ENCODE measurements around the gene MTG2. TPM values are rescaled to one million over a fixed set of nuclear protein-coding genes. Genes with fewer than 3 reads are reported as not detected.

The MTG2 gene
- total RNA-seq, 1 experiment from 2014 or later: 33.9 TPM

DNA sequence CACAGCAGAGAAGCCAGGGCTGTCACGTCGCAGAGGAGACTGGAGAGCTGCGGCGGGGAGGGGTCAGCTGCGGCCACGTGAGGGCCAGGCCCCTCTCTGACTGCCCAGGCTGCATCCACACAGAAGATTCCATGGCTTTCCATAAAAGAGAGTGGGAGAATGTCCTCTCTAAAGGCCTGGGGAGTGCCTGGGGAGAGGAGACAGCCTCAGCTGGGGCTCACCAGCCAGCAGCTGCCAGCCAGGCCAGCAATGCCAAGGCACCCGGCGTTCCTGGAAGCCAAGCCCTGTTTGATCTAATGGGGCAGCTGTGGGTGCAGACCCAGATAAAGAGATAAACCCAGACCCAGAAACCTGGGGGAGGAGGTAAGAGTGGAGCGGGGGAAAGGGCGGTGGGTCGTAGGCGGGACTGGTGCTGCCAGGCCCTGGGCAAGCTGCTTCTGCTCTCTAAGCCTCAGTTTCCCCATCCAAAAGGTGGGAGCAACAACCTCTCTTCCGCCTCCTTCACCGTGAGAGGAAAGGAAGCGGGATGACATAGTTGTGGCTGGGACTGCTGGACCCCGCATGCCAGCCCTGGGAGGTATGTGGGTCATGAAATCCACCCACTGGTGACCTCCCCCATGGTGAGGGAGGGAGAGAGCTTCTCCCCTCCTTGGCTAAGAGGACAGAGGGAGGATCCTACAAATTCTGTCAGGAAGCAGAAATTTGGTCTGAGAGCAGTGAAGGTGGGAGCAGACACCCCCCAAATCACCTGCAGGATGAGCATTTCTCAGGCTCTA, 52.4 kb downstream of the MTG2 start:
- Histone ChIP-seq H3K4me3 (ENCODE audit: low read length) (no peak overlapping the region), H3K9me3 (ENCODE audit: low read length) (no peaks in the 10 kb centered on the region), H3K27me3 (ENCODE audit: low read length) (no peaks in the 10 kb centered on the region), H3K79me2 (ENCODE audit: low read length) (peaks cover 16% of the 10 kb centered on the region), H3K27ac (ENCODE audit: low read length) (no peak overlapping the region), H3K9me2 (replicated peaks; ENCODE audit: low read length) (no peaks in the 10 kb centered on the region), H3K4me1 (ENCODE audit: insufficient read depth, low read length) (peaks cover 23% of the 10 kb centered on the region), H4K20me1 (ENCODE audit: low read length) (0 out of 2 replicates have a peak, but pooled peaks cover 2% of the 10 kb centered on the region), H3F3A (ENCODE audit: low read length, unreplicated experiment) (no peaks in the 10 kb centered on the region), H2AFZ (ENCODE audit: low read length) (no peak overlapping the region), H3K9ac (ENCODE audit: low read length) (no peak overlapping the region), H3K4me2 (ENCODE audit: low read length) (no peak overlapping the region), H3K36me3 (ENCODE audit: low read depth, low read length) (no peaks in the 10 kb centered on the region)
- TF ChIP-seq EZH2phosphoT487 (IDR thresholded peaks at IDR 0.05; ENCODE audit: borderline replicate concordance, low read length): no peak
- no peak for TF ChIP-seq EZH2 (IDR thresholded peaks at IDR 0.05; ENCODE audit: low read length, unreplicated experiment)
- TF ChIP-seq, protein P1, sequence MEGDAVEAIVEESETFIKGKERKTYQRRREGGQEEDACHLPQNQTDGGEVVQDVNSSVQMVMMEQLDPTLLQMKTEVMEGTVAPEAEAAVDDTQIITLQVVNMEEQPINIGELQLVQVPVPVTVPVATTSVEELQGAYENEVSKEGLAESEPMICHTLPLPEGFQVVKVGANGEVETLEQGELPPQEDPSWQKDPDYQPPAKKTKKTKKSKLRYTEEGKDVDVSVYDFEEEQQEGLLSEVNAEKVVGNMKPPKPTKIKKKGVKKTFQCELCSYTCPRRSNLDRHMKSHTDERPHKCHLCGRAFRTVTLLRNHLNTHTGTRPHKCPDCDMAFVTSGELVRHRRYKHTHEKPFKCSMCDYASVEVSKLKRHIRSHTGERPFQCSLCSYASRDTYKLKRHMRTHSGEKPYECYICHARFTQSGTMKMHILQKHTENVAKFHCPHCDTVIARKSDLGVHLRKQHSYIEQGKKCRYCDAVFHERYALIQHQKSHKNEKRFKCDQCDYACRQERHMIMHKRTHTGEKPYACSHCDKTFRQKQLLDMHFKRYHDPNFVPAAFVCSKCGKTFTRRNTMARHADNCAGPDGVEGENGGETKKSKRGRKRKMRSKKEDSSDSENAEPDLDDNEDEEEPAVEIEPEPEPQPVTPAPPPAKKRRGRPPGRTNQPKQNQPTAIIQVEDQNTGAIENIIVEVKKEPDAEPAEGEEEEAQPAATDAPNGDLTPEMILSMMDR (conservative IDR thresholded peaks at IDR 0.05; ENCODE audit: low read depth, low read length): no peak
- intact Hi-C loops (cut with micrococcal nuclease): no loop called here
- BruUV-seq (replicated peaks): no TSS peak
- POLR2A ChIA-PET (ENCODE audit: unreplicated experiment): no interaction called here
- ATAC-seq: no peak
- no peak for DNase-seq
- CTCF ChIA-PET: no interaction called here

DNA sequence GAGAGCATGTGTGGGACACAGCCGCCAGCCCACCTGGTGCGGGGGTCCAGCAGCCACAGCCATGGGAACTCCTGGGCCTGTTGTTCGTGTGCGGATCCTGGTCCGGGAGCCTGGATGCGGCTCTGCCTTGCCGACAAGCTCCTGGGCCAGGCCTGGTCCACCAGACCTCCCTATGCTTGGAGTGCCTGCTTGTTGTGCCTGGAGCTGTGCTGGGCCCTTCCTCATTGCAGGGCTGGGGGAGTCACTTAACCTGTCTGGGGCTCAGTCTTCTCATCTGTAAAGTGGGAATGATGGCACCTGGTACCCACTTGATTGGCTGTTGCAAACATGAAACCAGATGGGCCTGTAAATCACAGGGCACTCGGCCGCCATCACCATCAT, 52.9 kb downstream of the MTG2 start:
- Histone ChIP-seq H3K4me3 (ENCODE audit: low read length) (no peak overlapping the region), H3K4me1 (ENCODE audit: insufficient read depth, low read length) (peaks cover 29% of the 10 kb centered on the region), H3K27me3 (ENCODE audit: low read length) (no peaks in the 10 kb centered on the region), H3F3A (ENCODE audit: low read length, unreplicated experiment) (no peaks in the 10 kb centered on the region), H3K27ac (ENCODE audit: low read length) (no peak overlapping the region), H3K4me2 (ENCODE audit: low read length) (no peak overlapping the region), H2AFZ (ENCODE audit: low read length) (no peak overlapping the region), H3K9me2 (replicated peaks; ENCODE audit: low read length) (no peaks in the 10 kb centered on the region), H3K79me2 (ENCODE audit: low read length) (peaks cover 22% of the 10 kb centered on the region), H4K20me1 (ENCODE audit: low read length) (peaks cover 8% of the 10 kb centered on the region; the same call in 1 of the 2 replicates), H3K9me3 (ENCODE audit: low read length) (no peaks in the 10 kb centered on the region), H3K36me3 (ENCODE audit: low read depth, low read length) (no peaks in the 10 kb centered on the region), H3K9ac (ENCODE audit: low read length) (no peak overlapping the region)
- no peak for DNase-seq
- ChIA-PET POLR2A (ENCODE audit: unreplicated experiment) (no interaction called here), CTCF (no interaction called here)
- intact Hi-C loops (cut with micrococcal nuclease): no loop called here
- no TSS peak for BruUV-seq (replicated peaks)
- TF ChIP-seq EZH2 (IDR thresholded peaks at IDR 0.05; ENCODE audit: low read length, unreplicated experiment): no peak
- no peak for ATAC-seq

DNA sequence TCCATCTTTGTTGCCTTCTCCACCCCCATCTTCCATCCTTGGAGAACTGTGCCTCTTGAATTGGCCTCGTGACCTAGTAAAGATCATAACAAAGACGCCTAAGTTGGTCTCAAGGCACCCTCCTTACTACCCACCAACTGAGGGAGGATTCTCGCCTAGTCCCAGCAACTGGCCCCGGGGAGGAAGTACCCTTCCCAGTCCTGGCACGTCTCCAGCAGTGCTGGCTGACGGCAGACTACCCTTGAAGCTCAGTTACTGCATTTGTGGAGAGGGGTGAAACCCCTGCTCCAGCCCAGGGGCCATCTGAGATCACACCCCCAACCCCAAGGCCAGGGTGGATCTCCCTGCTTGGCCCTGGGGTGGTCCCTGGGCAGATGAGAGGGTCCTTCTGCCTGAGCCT, 53.4 kb downstream of the MTG2 start:
- intact Hi-C loops (cut with micrococcal nuclease): no loop called here
- no peak overlapping the region for H3K4me2 ChIP-seq (ENCODE audit: low read length)
- DNase-seq (no peak), ATAC-seq (no peak)
- no peak overlapping the region for H2AFZ ChIP-seq (ENCODE audit: low read length)
- no TSS peak for BruUV-seq (replicated peaks)
- POLR2A ChIA-PET (ENCODE audit: unreplicated experiment): no interaction called here
- H3K9me2 ChIP-seq (replicated peaks; ENCODE audit: low read length): no peaks in the 10 kb centered on the region
- H3K27me3 ChIP-seq (ENCODE audit: low read length): no peaks in the 10 kb centered on the region
- no peak overlapping the region for H3K4me3 ChIP-seq (ENCODE audit: low read length)
- H3K36me3 ChIP-seq (ENCODE audit: low read depth, low read length): no peaks in the 10 kb centered on the region
- H3F3A ChIP-seq (ENCODE audit: low read length, unreplicated experiment): no peaks in the 10 kb centered on the region
- CTCF ChIA-PET: no interaction called here
- no peak overlapping the region for H3K9ac ChIP-seq (ENCODE audit: low read length)
- peaks cover 11% of the 10 kb centered on the region; the same call in 1 of the 2 replicates for H4K20me1 ChIP-seq (ENCODE audit: low read length)
- H3K9me3 ChIP-seq (ENCODE audit: low read length): no peaks in the 10 kb centered on the region
- peaks cover 26% of the 10 kb centered on the region for H3K79me2 ChIP-seq (ENCODE audit: low read length)
- TF ChIP-seq, protein P1 (conservative IDR thresholded peaks at IDR 0.05; ENCODE audit: low read depth, low read length): no peak
- no peak for TF ChIP-seq EZH2 (IDR thresholded peaks at IDR 0.05; ENCODE audit: low read length, unreplicated experiment)
- TF ChIP-seq EZH2phosphoT487 (IDR thresholded peaks at IDR 0.05; ENCODE audit: borderline replicate concordance, low read length): no peak
- peaks cover 29% of the 10 kb centered on the region for H3K4me1 ChIP-seq (ENCODE audit: insufficient read depth, low read length)
- no peak overlapping the region for H3K27ac ChIP-seq (ENCODE audit: low read length)

Data from PC-3 (cell line).